Mesenchymal stem cell (in vitro differentiated cells and primary cell): ENCODE results near the gene SV2B.

Experiments used
- DNase-seq: peaks from one replicate; pipeline ENCODE4 v3.0.0-alpha.2; 2013
- H2AFZ ChIP-seq: one replicate; pipeline ENCODE4 v1.6.1; 2013; ENCODE audit warnings: low read depth, mild to moderate bottlenecking, control low read depth, inconsistent platforms, low read length, moderate library complexity
- H2AK5ac ChIP-seq: 2 replicates; pipeline ENCODE4 v1.6.1; 2013; ENCODE audit warnings: low read length, moderate library complexity, mild to moderate bottlenecking, inconsistent platforms; ENCODE audit not compliant: severe bottlenecking
- H2BK120ac ChIP-seq: one replicate; pipeline ENCODE4 v1.6.1; 2013; ENCODE audit warnings: low read depth, mild to moderate bottlenecking, inconsistent platforms, low read length, moderate library complexity
- H2BK12ac ChIP-seq, 2 experiments: one replicate each; pipeline ENCODE4 v1.6.1; 2013; ENCODE audit warnings: inconsistent platforms in 2 of 2, low read length in 2 of 2, mild to moderate bottlenecking in 2 of 2, moderate library complexity in 2 of 2, control low read depth in 1 of 2
- H2BK15ac ChIP-seq: one replicate; pipeline ENCODE4 v1.6.1; 2013; ENCODE audit warnings: mild to moderate bottlenecking, low read depth, inconsistent platforms; ENCODE audit not compliant: poor library complexity, severe bottlenecking
- H2BK5ac ChIP-seq: 2 replicates; pipeline ENCODE4 v1.6.1; 2013; ENCODE audit warnings: low read depth, mild to moderate bottlenecking, low read length, control low read depth, inconsistent platforms; ENCODE audit not compliant: poor library complexity, severe bottlenecking
- H3K14ac ChIP-seq, 2 experiments: one replicate each; pipeline ENCODE4 v1.6.1; 2013; ENCODE audit warnings: inconsistent platforms in 2 of 2, low read length in 2 of 2, control low read depth in 1 of 2, mild to moderate bottlenecking in 1 of 2, moderate library complexity in 1 of 2
- H3K18ac ChIP-seq, 2 experiments: one replicate each; pipeline ENCODE4 v1.6.1; 2013; ENCODE audit warnings: inconsistent platforms in 2 of 2, low read length in 2 of 2, control low read depth in 1 of 2, low read depth in 1 of 2, mild to moderate bottlenecking in 1 of 2
- H3K23ac ChIP-seq, 2 experiments: one replicate each; pipeline ENCODE4 v1.6.1; 2013; ENCODE audit warnings: inconsistent platforms in 2 of 2, low read length in 2 of 2, mild to moderate bottlenecking in 2 of 2, moderate library complexity in 2 of 2, control low read depth in 1 of 2
- H3K27ac ChIP-seq: 2 replicates; pipeline ENCODE4 v1.5.1; 2013; ENCODE audit warnings: mild to moderate bottlenecking, moderate library complexity, low read length, control low read depth, inconsistent platforms; ENCODE audit not compliant: poor library complexity, severe bottlenecking
- H3K27me3 ChIP-seq, 2 experiments: 2 replicates each; pipeline versions ENCODE4 v1.6.1 to v1.7.0; 2013; ENCODE audit warnings: low read length in 2 of 2, mild to moderate bottlenecking in 2 of 2, moderate library complexity in 2 of 2, control low read depth in 1 of 2, inconsistent platforms in 1 of 2; ENCODE audit not compliant: control insufficient read depth in 1 of 2, insufficient read depth in 1 of 2
- H3K36me3 ChIP-seq, 2 experiments: 2 replicates each; pipeline versions ENCODE4 v1.6.1 to v1.7.0; 2013; ENCODE audit warnings: low read length in 2 of 2, control low read depth in 1 of 2, inconsistent platforms in 1 of 2, low read depth in 1 of 2, mild to moderate bottlenecking in 1 of 2; ENCODE audit not compliant: insufficient read depth in 2 of 2, control insufficient read depth in 1 of 2
- H3K4ac ChIP-seq, 2 experiments: one replicate each; pipeline ENCODE4 v1.6.1; 2013; ENCODE audit warnings: inconsistent platforms in 2 of 2, low read length in 2 of 2, mild to moderate bottlenecking in 2 of 2, moderate library complexity in 2 of 2, control low read depth in 1 of 2, low read depth in 1 of 2
- H3K4me1 ChIP-seq: 2 replicates; pipeline ENCODE4 v1.6.1; 2013; ENCODE audit warnings: low read depth, low read length, control low read depth; ENCODE audit not compliant: control insufficient read depth, insufficient read depth
- H3K4me2 ChIP-seq: 2 replicates; pipeline ENCODE4 v1.6.1; 2013; ENCODE audit warnings: low read length, mild to moderate bottlenecking, inconsistent platforms; ENCODE audit not compliant: poor library complexity, severe bottlenecking
- H3K4me3 ChIP-seq, 2 experiments: 2 replicates each; pipeline versions ENCODE4 v1.5.1 to v1.7.0; 2013; ENCODE audit warnings: low read length in 2 of 2, mild to moderate bottlenecking in 2 of 2, control low read depth in 1 of 2, low read depth in 1 of 2; ENCODE audit not compliant: insufficient read depth in 1 of 2
- H3K79me1 ChIP-seq: replicated peaks from 2 replicates; pipeline ENCODE4 v1.6.1; 2013; ENCODE audit warnings: mild to moderate bottlenecking, control low read depth, low read length, inconsistent platforms; ENCODE audit not compliant: poor library complexity, severe bottlenecking
- H3K9ac ChIP-seq: 2 replicates; pipeline ENCODE4 v1.7.0; 2013; ENCODE audit warnings: mild to moderate bottlenecking, low read length, moderate library complexity
- H3K9me3 ChIP-seq: 2 replicates; pipeline ENCODE4 v1.7.0; 2013; ENCODE audit warnings: mild to moderate bottlenecking, low read length; ENCODE audit not compliant: control insufficient read depth
- H4K8ac ChIP-seq: one replicate; pipeline ENCODE4 v1.6.1; 2013; ENCODE audit warnings: inconsistent platforms, mild to moderate bottlenecking, low read length, moderate library complexity
- H4K91ac ChIP-seq: one replicate; pipeline ENCODE4 v1.6.1; 2013; ENCODE audit warnings: mild to moderate bottlenecking, low read length, inconsistent platforms
- WGBS: methylation state at CpG from one replicate; pipeline ENCODE4 v1.1.7; 2013; ENCODE audit warnings: mixed read lengths; 5-methylcytosine and 5-hydroxymethylcytosine counted together

The SV2B gene

DNA sequence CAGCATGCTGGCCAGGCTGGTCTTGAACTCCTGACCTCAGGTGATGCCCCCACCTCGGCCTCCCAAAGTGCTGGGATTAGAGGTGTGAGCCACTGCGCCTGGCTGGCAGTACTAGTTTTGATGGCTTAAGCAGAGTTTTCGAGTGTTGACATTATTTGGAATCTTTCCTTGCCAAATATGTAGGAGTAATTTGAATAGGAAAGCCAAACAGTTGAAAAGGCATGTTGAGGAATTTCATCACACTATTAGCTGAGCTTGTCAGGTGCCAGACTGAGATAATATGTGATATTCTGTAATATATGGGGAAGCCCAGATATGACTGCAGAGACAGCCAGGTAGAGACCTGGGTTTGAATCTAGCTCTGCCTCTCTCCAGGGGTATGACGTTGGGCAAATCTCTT lies 109.3 kb downstream of the SV2B start:
- no peak overlapping the region for H2AK5ac ChIP-seq
- H3K4me1 ChIP-seq: no peaks in the 10 kb centered on the region
- H3K4me3 ChIP-seq: no peak overlapping the region
- WGBS: 55% methylated on average over 4 of the region's 4 CpGs
- peaks cover 0 to 24% of the 10 kb centered on the region in 2 experiments for H3K27me3 ChIP-seq
- H3K79me1 ChIP-seq: no peaks in the 10 kb centered on the region
- no peak overlapping the region for H2BK120ac ChIP-seq
- H3K18ac ChIP-seq: no peak overlapping the region
- H3K9me3 ChIP-seq: peaks cover 6% of the 10 kb centered on the region
- H3K9ac ChIP-seq: no peak overlapping the region
- no peak overlapping the region for H3K23ac ChIP-seq
- H3K27ac ChIP-seq: no peak overlapping the region
- H3K4ac ChIP-seq: no peak overlapping the region
- no peak overlapping the region for H2AFZ ChIP-seq
- H4K91ac ChIP-seq: no peak overlapping the region
- no peaks in the 10 kb centered on the region for H3K36me3 ChIP-seq
- H3K4me2 ChIP-seq: no peak overlapping the region
- no peak for DNase-seq
- no peak overlapping the region for H2BK15ac ChIP-seq
- no peak overlapping the region for H2BK12ac ChIP-seq
- H2BK5ac ChIP-seq: no peak overlapping the region
- no peak overlapping the region for H3K14ac ChIP-seq
- no peak overlapping the region for H4K8ac ChIP-seq

GRCh38 chr15:91209726-91210125 lies 109.7 kb downstream of the SV2B start:
- Histone ChIP-seq H2BK15ac (no peak overlapping the region), H2AFZ (no peak overlapping the region), H3K79me1 (no peaks in the 10 kb centered on the region), H3K9ac (no peak overlapping the region), H3K27me3 (peaks cover 0 to 23% of the 10 kb centered on the region in 2 experiments), H2BK12ac (no peak overlapping the region), H3K4me3 (no peak overlapping the region), H3K14ac (no peak overlapping the region), H2AK5ac (no peak overlapping the region), H2BK120ac (no peak overlapping the region), H3K36me3 (no peaks in the 10 kb centered on the region), H3K27ac (no peak overlapping the region), H3K9me3 (peaks cover 6% of the 10 kb centered on the region), H2BK5ac (no peak overlapping the region), H3K18ac (no peak overlapping the region), H3K23ac (no peak overlapping the region), H3K4me2 (no peak overlapping the region), H3K4ac (no peak overlapping the region), H4K91ac (no peak overlapping the region), H4K8ac (no peak overlapping the region), H3K4me1 (no peaks in the 10 kb centered on the region)
- 52% methylated on average over 3 of the region's 3 CpGs for WGBS
- DNase-seq: no peak

GRCh38 chr15:91214675-91215590 lies 114.9 kb downstream of the SV2B start:
- 61% methylated on average over 11 of the region's 11 CpGs for WGBS
- no peak overlapping the region for H3K23ac ChIP-seq

GRCh38 chr15:91216000-91216399 lies 115.9 kb downstream of the SV2B start:
- Histone ChIP-seq H2BK5ac (no peak overlapping the region), H3K18ac (no peak overlapping the region), H2AFZ (no peak overlapping the region), H3K4me3 (no peak overlapping the region), H2AK5ac (no peak overlapping the region), H3K27ac (no peak overlapping the region), H3K9me3 (peaks cover 6% of the 10 kb centered on the region), H3K79me1 (no peaks in the 10 kb centered on the region), H3K27me3 (peaks cover 0 to 8% of the 10 kb centered on the region in 2 experiments), H3K23ac (no peak overlapping the region), H2BK120ac (no peak overlapping the region), H3K4me2 (no peak overlapping the region), H2BK15ac (no peak overlapping the region), H4K91ac (no peak overlapping the region), H4K8ac (no peak overlapping the region), H2BK12ac (no peak overlapping the region), H3K9ac (no peak overlapping the region), H3K4me1 (no peaks in the 10 kb centered on the region), H3K4ac (no peak overlapping the region), H3K14ac (no peak overlapping the region), H3K36me3 (no peaks in the 10 kb centered on the region)
- 83% methylated on average over 2 of the region's 3 CpGs for whole genome bisulfite sequencing
- no peak for DNase-seq

More at GRCh38 chr15:91214675-91215590, 114.9 kb downstream of the SV2B start:
- H3K79me1 ChIP-seq: no peaks in the 10 kb centered on the region
- no peak overlapping the region for H3K4me2 ChIP-seq
- no peak overlapping the region for H3K18ac ChIP-seq
- H4K8ac ChIP-seq: no peak overlapping the region
- H3K27ac ChIP-seq: no peak overlapping the region
- no peak overlapping the region for H2AFZ ChIP-seq
- H4K91ac ChIP-seq: no peak overlapping the region
- H3K9me3 ChIP-seq: peaks cover 6% of the 10 kb centered on the region
- no peak overlapping the region for H2BK120ac ChIP-seq
- H2BK12ac ChIP-seq: no peak overlapping the region
- no peak overlapping the region for H3K9ac ChIP-seq
- no peak overlapping the region for H2BK5ac ChIP-seq
- DNase-seq: no peak
- no peaks in the 10 kb centered on the region for H3K4me1 ChIP-seq
- no peak overlapping the region for H2AK5ac ChIP-seq
- no peak overlapping the region for H3K14ac ChIP-seq
- H3K4ac ChIP-seq: no peak overlapping the region
- no peaks in the 10 kb centered on the region for H3K36me3 ChIP-seq
- no peak overlapping the region for H3K4me3 ChIP-seq
- peaks cover 0 to 12% of the 10 kb centered on the region in 2 experiments for H3K27me3 ChIP-seq
- no peak overlapping the region for H2BK15ac ChIP-seq
